ENCODE measurements around the gene ADAMTSL2.

The ADAMTSL2 gene

GRCh38 chr9:133516256-133516960 is 18.1 kb upstream of the ADAMTSL2 start:
- in situ Hi-C loops (cut with MboI; ENCODE audit: low sequenced_read_pairs), result no loop called here

GRCh38 chr9:133516961-133517350 is 17.5 kb upstream of the ADAMTSL2 start:
- in situ Hi-C loops (cut with MboI; ENCODE audit: low sequenced_read_pairs), result no loop called here

- in situ Hi-C loops (cut with MboI; ENCODE audit: low sequenced_read_pairs), result no loop called here
Observed at GRCh38 chr9:133517711-133518110, 16.8 kb upstream of the ADAMTSL2 start.

DNA sequence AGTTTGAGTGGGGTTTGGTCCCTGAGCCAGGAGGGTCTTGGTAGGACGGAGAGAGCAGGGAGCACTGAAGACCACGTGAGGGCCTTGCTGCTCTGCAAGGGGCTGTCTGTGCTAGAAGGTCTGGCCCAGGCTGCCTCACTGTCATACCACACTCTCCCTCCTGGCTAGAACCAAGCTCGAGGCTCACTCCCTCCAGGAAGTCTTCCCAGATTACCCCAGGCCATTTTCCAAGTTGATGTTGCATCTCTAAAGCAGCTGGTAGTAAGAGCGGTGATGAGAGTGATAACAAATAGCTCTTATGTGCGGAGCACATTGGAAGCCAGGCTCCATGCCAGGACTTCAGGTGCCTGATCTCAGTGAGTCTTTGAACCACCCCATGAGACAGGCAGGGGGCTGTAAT is 16.3 kb upstream of the ADAMTSL2 start:
- in situ Hi-C loops (cut with MboI; ENCODE audit: low sequenced_read_pairs), result no loop called here

DNA sequence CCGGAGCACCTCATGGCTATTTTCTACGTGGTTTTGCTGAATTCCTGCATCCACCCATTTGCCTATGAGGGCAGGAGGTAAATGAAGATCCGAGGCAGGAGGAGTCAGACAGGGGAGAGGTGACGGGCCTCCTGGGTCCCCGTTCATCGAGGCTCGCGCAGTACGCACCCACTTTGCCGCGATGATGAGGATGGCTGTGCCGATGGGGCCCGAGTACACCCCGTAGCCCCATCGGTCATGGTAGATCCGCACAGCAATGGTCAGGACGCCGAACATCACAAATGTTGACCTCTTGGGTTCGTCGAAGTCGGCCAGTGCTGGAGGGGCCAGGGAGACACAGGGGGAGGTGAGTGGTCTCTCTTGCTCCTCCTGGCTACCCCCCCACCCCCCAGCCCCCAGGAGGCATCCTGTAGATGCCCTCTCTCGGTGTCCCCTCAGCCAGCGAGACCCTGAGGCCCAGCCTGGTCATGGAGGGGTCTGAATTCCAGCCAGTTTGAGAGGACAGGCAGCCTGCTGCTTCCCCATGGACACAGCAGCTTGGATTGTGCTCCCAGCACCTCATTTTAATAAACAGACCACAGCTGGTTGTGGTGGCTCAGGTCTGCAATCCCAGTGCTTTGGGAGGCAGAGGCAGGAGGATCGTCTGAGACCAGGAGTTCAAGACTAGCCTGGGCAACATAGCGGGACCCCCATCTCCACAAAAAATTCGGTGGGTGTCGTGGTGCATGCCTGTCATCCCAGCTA is 15.6 kb upstream of the ADAMTSL2 start:
- in situ Hi-C loops (cut with MboI; ENCODE audit: low sequenced_read_pairs), result no loop called here

GRCh38 chr9:133519693-133520092 is 14.8 kb upstream of the ADAMTSL2 start:
- in situ Hi-C loops (cut with MboI; ENCODE audit: low sequenced_read_pairs), result no loop called here

DNA sequence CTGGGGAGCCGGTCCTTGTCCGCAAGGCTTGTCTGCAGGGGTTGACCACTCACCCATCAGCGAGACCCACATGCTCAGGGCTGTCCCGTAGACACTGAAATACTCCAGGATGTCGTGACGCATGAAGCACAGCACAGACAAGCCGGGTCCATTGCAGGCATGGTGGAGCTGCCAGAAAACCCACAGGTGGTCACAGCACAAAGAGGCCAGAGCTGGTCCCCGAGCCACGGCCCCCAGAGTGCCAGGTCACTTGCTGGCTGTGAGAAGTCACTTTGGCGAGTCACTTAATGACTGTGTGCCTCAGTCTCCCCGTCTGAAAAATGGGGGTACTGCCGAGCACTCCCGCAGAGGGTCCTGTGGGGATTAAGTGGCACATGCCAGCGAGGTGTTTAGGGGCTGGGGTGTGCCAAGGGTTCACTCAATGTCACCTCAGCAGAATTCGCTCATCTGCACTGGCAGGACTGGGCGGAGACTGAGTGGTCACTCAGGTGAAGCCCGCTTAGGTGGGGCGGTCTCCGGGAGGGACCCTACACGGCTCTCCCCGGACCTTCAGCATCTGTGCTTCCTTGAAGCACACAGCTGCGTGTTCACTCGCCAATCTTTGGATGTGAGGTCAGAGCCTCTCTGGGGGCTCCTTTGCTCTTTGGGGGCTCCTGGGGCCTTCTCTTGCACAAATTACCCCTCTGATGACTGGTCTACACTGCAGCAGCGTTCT is 14.2 kb upstream of the ADAMTSL2 start:
- in situ Hi-C loops (cut with MboI; ENCODE audit: low sequenced_read_pairs), result no loop called here

DNA sequence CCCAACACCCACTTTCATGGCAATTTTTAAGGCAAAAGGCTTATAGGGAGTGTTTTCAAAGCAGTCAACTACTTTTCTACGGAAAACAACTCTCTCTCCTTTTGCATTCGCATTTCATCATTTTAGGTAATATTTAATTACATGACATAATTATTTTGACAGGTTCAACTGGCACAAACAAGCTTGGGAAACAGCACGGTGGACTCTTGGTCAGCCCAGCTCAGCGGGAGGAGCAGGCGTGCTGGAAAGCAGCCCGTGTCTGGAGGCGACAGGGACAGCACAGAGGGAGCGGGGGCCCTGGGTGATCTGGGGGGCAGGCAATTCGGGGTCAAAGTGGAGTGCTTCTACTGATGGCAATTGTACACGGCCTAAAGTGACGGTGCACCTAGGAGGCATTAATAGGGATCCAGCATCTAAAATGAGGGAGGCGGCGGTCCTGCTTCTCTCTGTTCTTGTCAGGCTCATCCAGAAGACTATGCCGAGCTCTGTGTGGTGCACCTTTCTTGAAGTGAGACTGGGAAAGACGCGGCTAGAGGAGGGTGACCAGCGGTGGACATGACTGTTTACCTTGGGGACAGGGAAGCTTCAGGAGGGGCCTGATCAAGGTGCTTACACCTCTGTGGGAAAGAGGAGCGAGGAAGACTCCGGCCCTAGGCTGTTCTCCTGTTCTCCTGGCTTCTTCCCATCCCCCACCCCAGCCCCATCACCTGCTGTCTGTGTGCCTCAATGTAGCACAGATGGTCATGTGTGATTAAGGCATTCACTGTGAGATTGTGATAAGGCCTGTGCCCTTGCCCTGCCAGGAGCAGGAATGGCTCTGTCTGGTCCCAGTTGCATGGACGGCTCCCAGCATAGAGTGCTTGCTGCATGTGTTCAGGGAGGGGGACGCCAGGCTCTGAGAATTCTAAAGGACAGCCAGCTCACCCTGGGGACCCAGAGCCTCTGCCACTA is 13.1 kb upstream of the ADAMTSL2 start:
- in situ Hi-C loops (cut with MboI; ENCODE audit: low sequenced_read_pairs), result no loop called here

GRCh38 chr9:133522073-133522910 is 12.2 kb upstream of the ADAMTSL2 start:
- in situ Hi-C loops (cut with MboI; ENCODE audit: low sequenced_read_pairs), result no loop called here

DNA sequence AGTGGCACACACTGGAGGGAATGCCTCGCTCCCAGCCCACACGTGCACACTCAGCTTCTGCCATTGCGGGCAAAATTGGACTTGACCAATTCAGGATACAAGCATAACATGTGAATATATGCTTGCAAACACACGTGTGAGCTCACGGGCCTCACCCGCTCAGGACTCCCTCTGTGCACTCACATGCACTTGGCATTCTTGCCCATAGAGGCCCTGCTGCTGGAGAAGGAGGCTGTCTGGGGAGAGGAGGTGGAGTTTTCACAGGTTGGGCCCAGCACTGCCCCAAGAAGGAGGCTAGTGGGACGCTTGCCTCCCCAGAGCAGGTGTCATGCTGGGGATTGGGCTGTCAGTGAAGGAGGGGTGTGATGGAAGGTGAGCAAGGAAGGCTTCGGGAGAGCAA is 11.4 kb upstream of the ADAMTSL2 start:
- in situ Hi-C loops (cut with MboI; ENCODE audit: low sequenced_read_pairs), result no loop called here

DNA sequence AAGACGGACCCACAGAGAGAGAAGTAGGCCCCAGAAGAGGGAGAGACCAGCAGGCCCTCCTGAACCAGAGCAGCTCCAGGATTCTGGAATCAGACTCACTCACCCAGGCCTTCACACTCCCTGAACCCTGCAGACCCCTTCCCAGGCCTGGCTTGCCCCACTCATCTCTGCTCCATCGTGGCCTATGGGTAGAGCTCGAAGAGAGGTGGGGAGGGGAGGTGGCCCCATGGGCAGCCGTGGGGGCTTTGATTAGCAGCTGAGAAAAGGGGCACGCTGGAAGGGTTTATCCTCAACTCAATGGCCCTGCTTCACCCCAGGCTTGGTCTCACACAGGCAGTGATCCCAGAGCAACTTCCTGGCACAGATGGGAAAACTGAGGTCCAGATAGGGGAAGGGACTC is 10.4 kb upstream of the ADAMTSL2 start:
- in situ Hi-C loops (cut with MboI; ENCODE audit: low sequenced_read_pairs), result no loop called here

- in situ Hi-C loops (cut with MboI; ENCODE audit: low sequenced_read_pairs), result no loop called here
Observed at GRCh38 chr9:133524679-133525228, 9.8 kb upstream of the ADAMTSL2 start, which contains the start of gene MYMK. Gene MYMK, minus strand, starts transcription at chr9:133524959. Its CDS starts 115 bp downstream, at chr9:133524844.

- in situ Hi-C loops (cut with MboI; ENCODE audit: low sequenced_read_pairs), result no loop called here
Observed at GRCh38 chr9:133525677-133526076, 8.8 kb upstream of the ADAMTSL2 start.

- in situ Hi-C loops (cut with MboI; ENCODE audit: low sequenced_read_pairs), result no loop called here
Observed at GRCh38 chr9:133526721-133527321, 7.7 kb upstream of the ADAMTSL2 start.

GRCh38 chr9:133527444-133527920 is 7.0 kb upstream of the ADAMTSL2 start:
- in situ Hi-C loops (cut with MboI; ENCODE audit: low sequenced_read_pairs), result no loop called here

- in situ Hi-C loops (cut with MboI; ENCODE audit: low sequenced_read_pairs), result no loop called here
Observed at GRCh38 chr9:133528001-133528875, 6.3 kb upstream of the ADAMTSL2 start.

GRCh38 chr9:133528876-133529241 is 5.6 kb upstream of the ADAMTSL2 start:
- in situ Hi-C loops (cut with MboI; ENCODE audit: low sequenced_read_pairs), result no loop called here

GRCh38 chr9:133529457-133529856 is 5.0 kb upstream of the ADAMTSL2 start:
- in situ Hi-C loops (cut with MboI; ENCODE audit: low sequenced_read_pairs), result no loop called here

All from HL-60/S4 treated with retinoic acid at 250 ng/mL for 4 days and 3 days (cell line).